HG03159 (cell line): ENCODE results near the gene KRT15.

Source experiments
- ATAC-seq: cut with Tn5 transposase; IDR thresholded peaks from one replicate; pipeline ENCODE4 v1.9.1; 2021; ENCODE audit warnings: mild to moderate bottlenecking, moderate library complexity; ENCODE audit not compliant: unreplicated experiment

Gene KRT15

GRCh38 chr17:41505809-41506767, 12.6 kb downstream of the KRT15 start:
- ATAC-seq, result no peak

GRCh38 chr17:41505007-41505808, 13.5 kb downstream of the KRT15 start, which contains the start of gene KRT13:
KRT13 (minus strand) TSS chr17:41505612; CDS start chr17:41505550, 62 bp downstream.
- no peak for ATAC-seq

- no peak for ATAC-seq
These were observed 14.3 kb downstream of the KRT15 start for GRCh38 chr17:41504246-41504977.

- no peak for ATAC-seq
These were observed 15.5 kb downstream of the KRT15 start for GRCh38 chr17:41503202-41503601.

- no peak for ATAC-seq
These were observed 18.4 kb downstream of the KRT15 start for GRCh38 chr17:41500131-41500911.

GRCh38 chr17:41499714-41500113, 19.0 kb downstream of the KRT15 start:
- ATAC-seq, result no peak

GRCh38 chr17:41498276-41498675, 20.4 kb downstream of the KRT15 start:
- ATAC-seq, result no peak

GRCh38 chr17:41496803-41497484, 21.7 kb downstream of the KRT15 start:
- peak; percentile 73 for ATAC-seq

GRCh38 chr17:41494524-41494923, 24.2 kb downstream of the KRT15 start:
- ATAC-seq, result no peak

- no peak for ATAC-seq
These were observed 25.9 kb downstream of the KRT15 start for GRCh38 chr17:41492771-41493170.

- no peak for ATAC-seq
These were observed 26.3 kb downstream of the KRT15 start for GRCh38 chr17:41492351-41492750.

GRCh38 chr17:41491476-41491875, 27.2 kb downstream of the KRT15 start:
- no peak for ATAC-seq

GRCh38 chr17:41490000-41490990, 28.4 kb downstream of the KRT15 start:
- ATAC-seq, result no peak

GRCh38 chr17:41489531-41489930, 29.2 kb downstream of the KRT15 start, which contains the start of gene KRT36:
KRT36 (minus strand) TSS chr17:41489910; CDS start chr17:41489864, 46 bp downstream.
- no peak for ATAC-seq

- no peak for ATAC-seq
These were observed 31.7 kb downstream of the KRT15 start for GRCh38 chr17:41486809-41487530.

GRCh38 chr17:41486316-41486715, 32.4 kb downstream of the KRT15 start:
- no peak for ATAC-seq
